Activated T-helper 17 cell treated with anti-CD3 and anti-CD28 coated beads, Interleukin-2, amount 50 U/mL, for 72 hours (primary cell): Measurements from ENCODE around the gene SPATA31D4. TPM values are rescaled to one million over a fixed set of nuclear protein-coding genes. Genes with fewer than 3 reads are reported as not detected.
"Not testable (repeated sequence)": the region's sequence is repeated elsewhere in the genome, so short reads cannot be mapped to it uniquely, and the experiment has no call there.

Source experiments
- ATAC-seq: fragments of 150-1000 bp; cut with Tn5 transposase; replicated peaks from 2 replicates; pipeline ENCODE4 v1.10.0; 2021; ENCODE audit warnings: mild to moderate bottlenecking, moderate library complexity
- H3K27ac Mint-ChIP-seq: one replicate; pipeline ENCODE4 v1.8.0; 2022; ENCODE audit warnings: mixed read lengths
- H3K27me3 Mint-ChIP-seq: one replicate; pipeline ENCODE4 v1.8.0; 2022; ENCODE audit warnings: mixed read lengths
- H3K36me3 Mint-ChIP-seq: one replicate; pipeline ENCODE4 v1.8.0; 2022; ENCODE audit warnings: low read depth, mild to moderate bottlenecking, mixed read lengths
- H3K4me1 Mint-ChIP-seq: one replicate; pipeline ENCODE4 v1.8.0; 2022; ENCODE audit warnings: mixed read lengths
- H3K4me3 Mint-ChIP-seq: one replicate; pipeline ENCODE4 v1.8.0; 2022; ENCODE audit warnings: mild to moderate bottlenecking, mixed read lengths
- H3K9me3 Mint-ChIP-seq: one replicate; pipeline ENCODE4 v1.8.0; 2022; ENCODE audit warnings: mixed read lengths
- total RNA-seq, 2 donors: library from RNA; stranded (reverse); gene quantifications; one replicate each; pipeline ENCODE4 v1.2.3, GENCODE V29; 2022

Gene SPATA31D4
- total RNA-seq, 2 donors from 2014 or later = not detected

DNA sequence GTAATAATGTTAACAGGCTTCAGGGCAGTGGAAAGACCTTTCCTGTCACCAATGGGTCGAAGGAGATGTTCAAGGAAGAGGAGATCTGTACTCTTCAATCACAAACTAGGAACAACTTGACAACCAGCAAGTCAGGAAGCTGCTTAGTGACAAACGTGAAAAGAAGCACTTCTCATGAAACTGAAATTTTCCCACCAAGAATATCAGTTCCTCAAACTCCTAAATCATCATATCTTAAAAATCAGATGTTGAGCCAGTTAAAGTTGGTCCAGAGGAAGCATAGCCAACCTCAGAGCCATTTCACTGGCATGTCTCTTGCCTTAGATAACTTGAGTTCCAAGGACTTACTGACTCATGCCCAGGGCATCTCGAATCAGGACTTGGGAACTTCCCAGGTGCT is 9.7 kb upstream of the SPATA31D4 start:
- H3K36me3 Mint-ChIP-seq, ATAC-seq, H3K27me3 Mint-ChIP-seq, H3K9me3 Mint-ChIP-seq, H3K4me3 Mint-ChIP-seq, H3K4me1 Mint-ChIP-seq, H3K27ac Mint-ChIP-seq: not testable (repeated sequence)

DNA sequence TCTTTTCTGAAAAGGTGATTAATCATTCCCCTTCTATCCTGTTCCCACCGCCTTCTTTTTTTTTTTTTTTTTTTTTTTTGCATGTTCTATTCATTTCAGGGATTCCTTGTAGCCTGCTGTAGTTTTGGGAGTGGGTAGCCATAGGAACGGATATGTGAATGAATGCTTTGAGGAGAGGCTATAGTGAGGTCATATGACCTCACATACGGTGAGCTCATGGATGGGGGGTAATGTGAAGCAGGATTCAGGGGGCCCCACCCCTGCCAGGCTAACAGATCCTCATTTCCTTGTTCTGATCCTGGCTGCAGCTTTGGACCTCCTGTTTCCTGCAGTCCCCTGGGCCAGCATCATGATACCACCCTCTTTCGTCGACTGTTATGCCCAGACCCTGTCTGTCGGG is 1.9 kb downstream of the SPATA31D4 start:
- not testable (repeated sequence) for H3K27ac Mint-ChIP-seq, H3K9me3 Mint-ChIP-seq, H3K27me3 Mint-ChIP-seq, H3K4me3 Mint-ChIP-seq, H3K36me3 Mint-ChIP-seq, ATAC-seq, H3K4me1 Mint-ChIP-seq

DNA sequence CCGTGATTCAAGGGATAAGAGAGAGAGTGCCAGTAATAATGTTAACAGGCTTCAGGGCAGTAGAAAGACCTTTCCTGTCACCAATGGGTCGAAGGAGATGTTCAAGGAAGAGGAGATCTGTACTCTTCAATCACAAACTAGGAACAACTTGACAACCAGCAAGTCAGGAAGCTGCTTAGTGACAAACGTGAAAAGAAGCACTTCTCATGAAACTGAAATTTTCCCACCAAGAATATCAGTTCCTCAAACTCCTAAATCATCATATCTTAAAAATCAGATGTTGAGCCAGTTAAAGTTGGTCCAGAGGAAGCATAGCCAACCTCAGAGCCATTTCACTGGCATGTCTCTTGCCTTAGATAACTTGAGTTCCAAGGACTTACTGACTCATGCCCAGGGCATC is 5.3 kb downstream of the SPATA31D4 start:
- not testable (repeated sequence) for H3K36me3 Mint-ChIP-seq, H3K4me3 Mint-ChIP-seq, H3K9me3 Mint-ChIP-seq, H3K27ac Mint-ChIP-seq, H3K27me3 Mint-ChIP-seq, H3K4me1 Mint-ChIP-seq, ATAC-seq

DNA sequence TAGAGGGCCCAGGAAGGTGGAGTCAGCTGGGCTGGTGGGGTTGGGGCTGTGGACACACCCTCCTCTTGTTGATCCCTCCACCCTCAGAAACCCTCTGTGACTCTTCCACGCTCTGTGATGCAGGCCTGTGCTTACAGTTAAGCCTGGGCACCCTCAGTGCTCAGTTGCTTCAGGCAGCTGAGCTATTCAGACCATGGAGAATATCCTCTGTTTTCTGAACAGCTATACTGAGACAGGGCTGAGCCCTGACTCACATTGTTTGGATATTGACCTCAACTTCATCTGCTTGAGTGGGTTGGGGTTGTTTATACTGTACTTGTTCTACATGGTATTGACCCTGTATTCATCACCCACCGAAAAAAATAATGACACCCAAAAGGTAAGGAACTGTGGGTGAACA is 15.2 kb downstream of the SPATA31D4 start, which contains the start of gene SPATA31D3:
SPATA31D3 (plus strand) TSS at position 108 of the 400 bp plus-strand sequence; CDS start at position 194, 86 bp downstream.
- ATAC-seq, H3K27me3 Mint-ChIP-seq, H3K4me1 Mint-ChIP-seq, H3K4me3 Mint-ChIP-seq, H3K27ac Mint-ChIP-seq, H3K9me3 Mint-ChIP-seq, H3K36me3 Mint-ChIP-seq: not testable (repeated sequence)

DNA sequence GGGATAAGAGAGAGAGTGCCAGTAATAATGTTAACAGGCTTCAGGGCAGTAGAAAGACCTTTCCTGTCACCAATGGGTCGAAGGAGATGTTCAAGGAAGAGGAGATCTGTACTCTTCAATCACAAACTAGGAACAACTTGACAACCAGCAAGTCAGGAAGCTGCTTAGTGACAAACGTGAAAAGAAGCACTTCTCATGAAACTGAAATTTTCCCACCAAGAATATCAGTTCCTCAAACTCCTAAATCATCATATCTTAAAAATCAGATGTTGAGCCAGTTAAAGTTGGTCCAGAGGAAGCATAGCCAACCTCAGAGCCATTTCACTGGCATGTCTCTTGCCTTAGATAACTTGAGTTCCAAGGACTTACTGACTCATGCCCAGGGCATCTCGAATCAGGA is 20.4 kb downstream of the SPATA31D4 start:
- not testable (repeated sequence) for H3K4me1 Mint-ChIP-seq, H3K36me3 Mint-ChIP-seq, H3K4me3 Mint-ChIP-seq, H3K27ac Mint-ChIP-seq, H3K27me3 Mint-ChIP-seq, ATAC-seq, H3K9me3 Mint-ChIP-seq

DNA sequence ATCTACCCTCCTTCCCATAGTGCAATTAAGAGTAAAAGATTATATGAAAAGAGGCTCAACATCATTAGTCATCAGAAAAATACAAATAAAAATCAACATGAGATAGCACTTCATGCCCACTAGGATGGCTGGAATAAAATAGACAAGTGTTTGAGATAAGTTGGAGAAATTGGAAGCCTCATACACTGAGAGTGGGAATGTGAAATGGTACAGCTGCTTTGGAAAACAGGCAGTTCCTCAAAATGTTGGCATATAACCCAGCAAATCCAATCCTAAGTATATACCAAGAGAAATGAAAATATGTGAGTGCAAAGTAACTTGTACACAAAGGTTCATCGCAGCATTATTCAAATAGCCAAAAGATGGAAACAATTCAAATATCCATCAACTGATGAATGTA is 24.9 kb downstream of the SPATA31D4 start:
- Mint-ChIP-seq H3K4me3 (no peak overlapping the region), H3K27ac (no peak overlapping the region), H3K9me3 (peaks cover 14% of the 10 kb centered on the region), H3K4me1 (no peaks in the 10 kb centered on the region), H3K27me3 (no peaks in the 10 kb centered on the region), H3K36me3 (no peaks in the 10 kb centered on the region)
- ATAC-seq = no peak

DNA sequence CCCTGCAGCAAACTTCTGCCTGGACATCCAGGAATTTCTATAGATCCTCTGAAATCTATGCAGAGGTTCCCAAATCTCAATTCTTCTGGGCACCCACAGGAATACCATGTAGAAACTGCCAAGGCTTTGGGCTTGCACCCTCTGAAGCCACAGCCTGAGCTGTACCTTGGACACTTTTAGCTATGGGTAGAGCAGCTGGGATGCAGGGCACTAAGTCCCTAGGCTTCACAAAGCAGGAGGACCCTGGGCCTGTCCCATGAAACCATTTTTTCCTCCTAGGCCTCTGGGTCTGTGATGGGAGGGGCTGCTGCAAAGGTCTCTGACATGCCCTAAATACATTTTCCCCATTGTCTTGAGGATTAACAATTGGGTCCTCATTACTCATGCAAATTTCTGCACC is 27.4 kb downstream of the SPATA31D4 start:
- Mint-ChIP-seq H3K27ac (no peak overlapping the region), H3K36me3 (no peaks in the 10 kb centered on the region), H3K27me3 (no peaks in the 10 kb centered on the region), H3K4me1 (no peaks in the 10 kb centered on the region), H3K9me3 (peaks cover 23% of the 10 kb centered on the region), H3K4me3 (no peak overlapping the region)
- no peak for ATAC-seq

DNA sequence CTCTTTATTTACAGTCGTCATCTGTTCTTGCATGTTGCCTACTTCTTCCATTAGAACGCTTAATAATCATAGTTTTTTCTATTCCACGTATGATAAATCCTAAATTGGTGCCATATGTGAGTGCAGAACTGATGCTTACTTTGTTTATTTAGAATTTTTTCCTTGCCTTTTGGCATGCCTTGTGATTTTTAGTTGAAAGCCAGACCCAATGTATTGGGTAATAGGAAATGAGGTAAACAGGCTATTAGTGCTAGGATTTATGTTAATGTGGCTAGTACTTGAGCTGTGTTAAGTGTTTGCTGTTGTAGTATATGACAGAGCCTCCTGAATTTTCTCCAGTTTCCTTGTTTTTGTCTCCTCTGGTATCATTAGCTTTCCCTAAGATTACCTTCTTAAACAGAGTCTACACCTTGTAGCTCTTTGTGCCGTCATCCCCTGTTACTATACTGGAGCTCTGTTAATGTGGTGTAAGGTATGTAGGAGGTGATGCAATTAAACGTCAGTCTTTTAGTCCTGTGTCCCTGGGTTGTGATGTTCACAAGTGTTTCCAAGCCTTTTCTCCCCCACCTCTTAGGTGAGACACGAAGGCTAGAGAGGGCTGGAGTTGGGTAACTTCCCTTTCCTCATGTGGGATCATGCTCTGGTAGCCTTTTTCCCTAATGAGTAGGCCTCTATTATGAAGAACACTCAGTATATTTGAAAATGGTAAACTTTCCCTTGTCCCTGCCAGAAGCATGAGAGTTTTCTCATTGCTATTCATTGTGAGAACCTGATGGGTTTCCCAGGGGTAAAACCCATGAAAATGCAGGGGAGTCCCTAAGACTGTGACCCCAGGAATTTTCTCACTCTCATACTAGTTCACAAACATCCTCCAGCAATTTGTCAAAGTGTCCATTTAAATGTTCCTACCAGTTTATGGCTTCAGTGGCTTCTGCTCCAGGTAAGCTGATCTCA is 36.3 kb downstream of the SPATA31D4 start:
- H3K4me3 Mint-ChIP-seq = no peak overlapping the region
- no peak for ATAC-seq
- H3K27me3 Mint-ChIP-seq = peaks cover 4% of the 10 kb centered on the region
- no peaks in the 10 kb centered on the region for H3K36me3 Mint-ChIP-seq
- H3K4me1 Mint-ChIP-seq = no peaks in the 10 kb centered on the region
- peaks cover 5% of the 10 kb centered on the region for H3K9me3 Mint-ChIP-seq
- no peak overlapping the region for H3K27ac Mint-ChIP-seq

DNA sequence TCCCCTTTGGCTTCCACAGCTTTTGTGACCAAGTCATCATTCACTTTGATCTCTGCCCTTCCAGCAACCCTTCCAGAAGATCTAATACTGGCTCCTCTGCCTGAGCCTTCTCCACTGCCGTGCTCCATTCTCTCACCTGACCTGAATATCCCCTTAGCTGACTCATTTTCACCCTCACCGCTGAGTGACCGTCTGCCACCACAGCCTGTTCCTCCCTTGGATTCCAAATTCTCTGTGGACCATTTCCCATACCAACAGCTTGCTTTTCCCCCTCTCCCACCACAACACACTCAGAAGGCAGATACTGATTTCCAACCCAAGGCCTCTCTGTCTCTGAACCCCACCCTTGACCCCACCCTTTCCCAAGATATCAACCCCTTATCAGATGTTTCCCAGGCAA is 39.8 kb downstream of the SPATA31D4 start:
- Mint-ChIP-seq H3K9me3 (peaks cover 15% of the 10 kb centered on the region), H3K27me3 (peaks cover 4% of the 10 kb centered on the region), H3K27ac (no peak overlapping the region), H3K4me1 (no peaks in the 10 kb centered on the region), H3K36me3 (no peaks in the 10 kb centered on the region), H3K4me3 (no peak overlapping the region)
- ATAC-seq = no peak

DNA sequence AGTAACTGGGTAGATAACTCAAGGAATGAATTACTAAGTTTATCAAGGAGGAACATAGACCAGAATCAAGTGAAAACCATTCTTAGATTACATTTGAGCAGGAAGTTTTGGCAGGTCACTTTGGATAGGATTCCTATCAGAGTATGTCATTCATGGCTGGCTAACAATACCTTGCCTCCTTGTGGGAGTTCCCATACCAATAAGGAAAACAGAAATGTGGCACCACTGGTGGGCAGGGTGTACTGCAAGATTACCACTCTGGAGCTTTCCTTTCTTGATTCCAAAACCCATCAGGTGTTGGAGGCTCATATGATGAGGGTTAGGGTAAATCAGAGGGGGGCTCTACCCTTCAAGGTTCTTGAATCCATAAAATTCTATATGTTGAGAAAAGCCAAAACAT is 41.7 kb downstream of the SPATA31D4 start:
- Mint-ChIP-seq H3K9me3 (peaks cover 15% of the 10 kb centered on the region), H3K27me3 (peaks cover 4% of the 10 kb centered on the region), H3K4me1 (no peaks in the 10 kb centered on the region), H3K4me3 (no peak overlapping the region), H3K36me3 (no peaks in the 10 kb centered on the region), H3K27ac (no peak overlapping the region)
- no peak for ATAC-seq

DNA sequence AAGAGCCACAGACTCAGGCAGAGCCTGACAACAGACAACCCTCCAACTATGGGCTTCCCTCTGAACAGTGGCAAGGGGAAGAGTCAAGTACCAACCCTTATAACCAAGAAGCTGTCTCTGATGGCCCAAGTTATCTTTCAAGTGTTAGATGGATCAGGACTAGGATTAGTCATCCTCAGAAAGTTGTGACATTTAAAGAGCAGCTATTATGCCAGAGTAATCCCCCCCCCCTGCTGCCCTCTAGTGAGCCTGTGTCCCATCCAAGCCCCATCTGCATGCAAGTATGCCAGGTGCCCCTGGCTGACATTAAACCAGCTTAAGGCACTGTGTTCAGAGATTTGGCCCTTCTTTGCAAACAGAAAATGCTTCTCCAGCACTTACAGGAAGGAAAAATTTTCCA is 43.5 kb downstream of the SPATA31D4 start:
- peaks cover 18% of the 10 kb centered on the region for H3K9me3 Mint-ChIP-seq
- no peaks in the 10 kb centered on the region for H3K4me1 Mint-ChIP-seq
- H3K27me3 Mint-ChIP-seq = peaks cover 4% of the 10 kb centered on the region
- H3K27ac Mint-ChIP-seq = no peak overlapping the region
- no peaks in the 10 kb centered on the region for H3K36me3 Mint-ChIP-seq
- ATAC-seq = no peak
- H3K4me3 Mint-ChIP-seq = no peak overlapping the region

DNA sequence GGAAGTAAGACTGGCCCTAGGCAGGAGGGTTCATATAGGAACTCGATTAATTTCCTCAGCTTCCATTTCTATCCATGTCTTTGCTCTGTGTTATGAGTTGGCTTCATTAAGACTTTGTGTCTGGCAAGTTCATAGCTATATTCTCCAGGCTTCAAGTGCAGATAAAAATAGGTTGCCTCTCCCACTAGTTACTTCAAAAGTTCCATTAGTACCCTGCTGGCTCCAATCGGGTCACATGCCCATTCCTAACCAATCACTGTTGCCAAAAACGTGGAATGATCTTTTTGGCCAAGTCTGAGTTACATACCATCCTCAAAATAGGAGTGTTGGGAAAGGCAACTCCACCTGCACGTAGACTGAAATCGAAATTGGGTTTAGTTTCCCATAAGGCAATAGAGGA is 46.5 kb downstream of the SPATA31D4 start:
- Mint-ChIP-seq H3K27me3 (no peaks in the 10 kb centered on the region), H3K27ac (no peak overlapping the region), H3K36me3 (no peaks in the 10 kb centered on the region), H3K4me1 (no peaks in the 10 kb centered on the region), H3K9me3 (peaks cover 16% of the 10 kb centered on the region), H3K4me3 (no peak overlapping the region)
- ATAC-seq = no peak

DNA sequence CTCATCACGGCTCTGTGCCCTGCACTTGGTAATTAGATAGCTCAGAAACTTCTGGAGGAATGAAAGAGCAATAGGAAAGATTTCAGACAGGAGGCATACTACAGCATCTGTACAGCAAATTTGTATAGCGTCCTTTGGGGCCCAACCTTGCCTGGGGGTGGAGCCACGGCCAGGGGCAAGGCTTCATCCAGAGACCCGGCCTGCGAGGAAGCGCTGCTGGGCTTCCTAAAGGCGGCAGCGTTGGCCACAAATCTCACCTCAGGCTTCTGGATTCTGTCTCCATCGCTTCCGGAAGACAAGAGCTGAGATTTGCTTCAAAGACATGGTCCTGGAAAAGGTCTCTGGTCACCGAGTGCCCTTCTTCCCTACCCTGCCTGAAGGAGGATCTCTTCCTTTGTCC is 48.1 kb downstream of the SPATA31D4 start:
- ATAC-seq = no peak
- Mint-ChIP-seq H3K9me3 (peaks cover 6% of the 10 kb centered on the region), H3K27me3 (no peaks in the 10 kb centered on the region), H3K4me3 (no peak overlapping the region), H3K27ac (no peak overlapping the region), H3K4me1 (no peaks in the 10 kb centered on the region), H3K36me3 (no peaks in the 10 kb centered on the region)

DNA sequence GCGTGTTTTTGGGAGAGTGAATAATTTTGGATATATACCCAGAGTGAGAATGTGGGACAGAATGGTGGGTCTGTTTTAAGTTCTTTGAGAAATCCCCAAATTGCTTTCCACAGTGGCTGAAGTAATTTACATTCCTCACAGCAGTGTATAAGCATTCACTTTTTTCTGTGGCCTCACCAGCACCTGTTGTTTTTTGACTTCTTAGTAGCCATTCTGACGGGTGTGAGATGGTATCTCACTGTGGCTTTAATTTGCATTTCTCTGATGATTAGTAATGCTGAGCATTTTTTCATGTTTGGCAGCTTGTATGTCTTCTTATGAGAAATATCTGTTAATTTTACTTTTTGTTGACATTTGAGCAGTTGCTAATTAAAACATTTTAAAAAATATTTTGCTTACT is 51.0 kb downstream of the SPATA31D4 start:
- H3K4me3 Mint-ChIP-seq = no peak overlapping the region
- H3K36me3 Mint-ChIP-seq = no peaks in the 10 kb centered on the region

DNA sequence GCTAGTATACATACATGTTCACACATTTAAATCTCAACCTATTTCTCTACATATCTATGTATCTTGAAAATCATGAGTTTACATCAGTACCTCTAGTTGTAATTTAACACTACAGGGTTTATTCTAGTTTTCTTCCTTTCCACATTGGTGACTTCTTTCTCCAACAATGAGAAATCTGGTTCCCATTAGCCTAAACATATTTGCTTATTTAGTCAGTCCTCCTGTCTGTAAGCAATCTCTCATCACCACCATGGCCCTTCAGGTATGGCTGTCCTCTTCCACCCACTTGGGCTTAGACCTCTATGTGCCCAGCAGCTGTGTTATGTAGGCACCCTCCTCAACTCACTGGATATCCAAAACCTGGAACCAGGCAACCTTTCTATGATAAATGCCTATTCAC is 52.3 kb downstream of the SPATA31D4 start:
- Mint-ChIP-seq H3K4me1 (no peaks in the 10 kb centered on the region), H3K9me3 (peaks cover 10% of the 10 kb centered on the region), H3K36me3 (no peaks in the 10 kb centered on the region), H3K4me3 (no peak overlapping the region), H3K27me3 (no peaks in the 10 kb centered on the region), H3K27ac (no peak overlapping the region)
- no peak for ATAC-seq

More for the DNA sequence above, 51.0 kb downstream of the SPATA31D4 start:
- Mint-ChIP-seq H3K9me3 (peaks cover 6% of the 10 kb centered on the region), H3K4me1 (no peaks in the 10 kb centered on the region), H3K27ac (no peak overlapping the region), H3K27me3 (no peaks in the 10 kb centered on the region)
- ATAC-seq = no peak
